Keratinocyte (primary cell): Measurements from ENCODE around the gene DNAJB13. TPM values are rescaled to one million over a fixed set of nuclear protein-coding genes. Genes with fewer than 3 reads are reported as not detected.

Experiments
- DNase-seq: peaks from one replicate; pipeline ENCODE4 v3.0.0-alpha.2; 2011; ENCODE audit warnings: low read depth, missing footprints, low spot score
- FAIRE-seq: peaks from 2 replicates; lab custom pipeline; 2011; peaks lifted over from hg19 to GRCh38; lab: Jason Lieb, UNC
- H2AFZ ChIP-seq: 2 replicates; pipeline ENCODE4 v1.6.0; 2012; ENCODE audit warnings: low read length, control low read depth, inconsistent platforms; ENCODE audit not compliant: control insufficient read depth
- H3K27ac ChIP-seq: 2 replicates; pipeline ENCODE4 v1.5.1; 2011; ENCODE audit warnings: low read length; ENCODE audit not compliant: control insufficient read depth, insufficient read depth
- H3K27me3 ChIP-seq: 3 replicates; pipeline ENCODE4 v1.6.0; 2011; ENCODE audit warnings: low read length; ENCODE audit not compliant: control insufficient read depth, insufficient read depth; ENCODE audit errors: extremely low read depth
- H3K36me3 ChIP-seq, 2 experiments: 2 replicates in 1 of 2; 3 replicates in 1 of 2; pipeline ENCODE4 v1.5.1; 2011; ENCODE audit warnings: low read length in 2 of 2, mild to moderate bottlenecking in 1 of 2; ENCODE audit not compliant: control insufficient read depth in 2 of 2, insufficient read depth in 2 of 2; ENCODE audit errors: extremely low read depth in 1 of 2
- H3K4me1 ChIP-seq: 3 replicates; pipeline ENCODE4 v1.5.1; 2011; ENCODE audit warnings: low read length; ENCODE audit not compliant: control insufficient read depth, insufficient read depth; ENCODE audit errors: extremely low read depth
- H3K4me2 ChIP-seq: 3 replicates; pipeline ENCODE4 v1.6.0; 2011; ENCODE audit warnings: low read depth, low read length; ENCODE audit not compliant: control insufficient read depth, insufficient read depth; ENCODE audit errors: extremely low read depth
- H3K4me3 ChIP-seq, 3 experiments: fragments of 200-600 bp in 1 of 3; sonication (generic) in 1 of 3; 2 replicates in 2 of 3; 3 replicates in 1 of 3; pipeline ENCODE4 v1.5.1; 2011 to 2016; ENCODE audit warnings: low read length in 3 of 3, mild to moderate bottlenecking in 3 of 3, control low read depth in 2 of 3, inconsistent platforms in 1 of 3, low read depth in 1 of 3, mixed read lengths in 1 of 3, mixed run types in 1 of 3, moderate library complexity in 1 of 3; ENCODE audit not compliant: control insufficient read depth in 2 of 3, insufficient read depth in 2 of 3; ENCODE audit errors: extremely low read depth in 1 of 3
- H3K79me2 ChIP-seq: 2 replicates; pipeline ENCODE4 v1.6.0; 2012; ENCODE audit warnings: low read length; ENCODE audit not compliant: control insufficient read depth, insufficient read depth
- H3K9ac ChIP-seq: 3 replicates; pipeline ENCODE4 v1.6.0; 2011; ENCODE audit warnings: low read length; ENCODE audit not compliant: control insufficient read depth, insufficient read depth; ENCODE audit errors: extremely low read depth
- H3K9me1 ChIP-seq: 3 replicates; pipeline ENCODE4 v1.6.0; 2011; ENCODE audit warnings: low read length; ENCODE audit not compliant: control insufficient read depth, insufficient read depth; ENCODE audit errors: extremely low read depth
- H3K9me3 ChIP-seq: 2 replicates; pipeline ENCODE4 v1.5.1; 2012; ENCODE audit warnings: low read depth, low read length; ENCODE audit not compliant: control insufficient read depth
- H4K20me1 ChIP-seq: 3 replicates; pipeline ENCODE4 v1.6.0; 2011; ENCODE audit warnings: low read length; ENCODE audit not compliant: control insufficient read depth, insufficient read depth; ENCODE audit errors: extremely low read depth
- EZH2 ChIP-seq: IDR thresholded peaks from one replicate; pipeline ENCODE4 v1.6.1; 2012; ENCODE audit warnings: inconsistent platforms, mild to moderate bottlenecking, low read length, moderate library complexity
- dilution Hi-C: fragments of 300-500 bp; cut with MboI; formaldehyde crosslinking; loops from one replicate; pipeline ENCODE4 v1.7.0; 2020; ENCODE audit warnings: low sequenced_read_pairs; ENCODE audit not compliant: extremely low pct_ligation_motif_present
- polyA plus RNA-seq, 5 experiments: library from polyadenylated mRNA; depleted of rRNA in 3 of 5; stranded (reverse) in 3 of 5; stranded (forward) in 1 of 5; unstranded in 1 of 5; fragments of >200 nt; gene quantifications; 1 replicate in 1 of 5; 2 replicates in 3 of 5; 3 replicates in 1 of 5; pipeline versions ENCODE4 v1.2.1 to v1.2.3, GENCODE V29; 2011 to 2012; ENCODE audit warnings: missing spikeins in 2 of 5, low read depth in 1 of 5, low replicate concordance in 1 of 5
- TF ChIP-seq, protein P1 (sequence below), 3 experiments: IDR thresholded peaks in 1 of 3; conservative IDR thresholded peaks in 1 of 3; optimal IDR thresholded peaks in 1 of 3; 2 replicates in 2 of 3; 3 replicates in 1 of 3; pipeline versions ENCODE3 to v1.5.1; 2011; ENCODE audit warnings: low read length in 3 of 3, mild to moderate bottlenecking in 3 of 3, moderate library complexity in 2 of 3, control low read depth in 1 of 3, inconsistent platforms in 1 of 3; ENCODE audit not compliant: insufficient read depth in 2 of 3; ENCODE audit errors: extremely low read depth in 1 of 3

The DNAJB13 gene
- polyA plus RNA-seq, 1 donor (not counting 4 experiments of a cell fraction or from before 2014, with no cell fraction given): 0.09 TPM

DNA sequence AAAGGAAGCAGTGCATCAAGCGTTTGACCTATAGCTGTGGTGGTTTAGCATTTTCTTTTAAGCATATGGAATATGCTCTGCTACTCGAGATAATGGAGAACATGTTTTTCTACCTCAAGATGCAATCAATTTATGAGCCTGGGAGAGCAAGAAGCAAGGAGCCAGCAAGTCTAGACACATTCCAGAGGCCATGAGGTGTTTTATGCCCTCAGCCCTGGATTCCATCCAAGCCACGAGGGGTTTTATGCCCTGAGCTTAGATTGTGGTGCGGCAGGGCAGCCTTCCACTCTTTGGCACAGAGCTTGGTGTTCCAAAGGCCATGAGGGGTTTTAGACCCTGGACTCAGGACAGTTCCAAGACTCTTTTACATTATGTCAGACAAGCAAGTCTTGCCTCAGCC, 11.7 kb upstream of the DNAJB13 start:
- Histone ChIP-seq H3K9me1 (no peaks in the 10 kb centered on the region), H3K27ac (no peak overlapping the region), H3K4me1 (no peaks in the 10 kb centered on the region), H3K4me3 (no peak overlapping the region), H3K27me3 (no peaks in the 10 kb centered on the region), H4K20me1 (no peaks in the 10 kb centered on the region), H3K4me2 (no peak overlapping the region), H3K9ac (no peak overlapping the region), H3K9me3 (peaks cover 13% of the 10 kb centered on the region), H2AFZ (no peak overlapping the region), H3K79me2 (no peaks in the 10 kb centered on the region), H3K36me3 (no peaks in the 10 kb centered on the region)
- no peak for TF ChIP-seq EZH2
- TF ChIP-seq, protein P1, sequence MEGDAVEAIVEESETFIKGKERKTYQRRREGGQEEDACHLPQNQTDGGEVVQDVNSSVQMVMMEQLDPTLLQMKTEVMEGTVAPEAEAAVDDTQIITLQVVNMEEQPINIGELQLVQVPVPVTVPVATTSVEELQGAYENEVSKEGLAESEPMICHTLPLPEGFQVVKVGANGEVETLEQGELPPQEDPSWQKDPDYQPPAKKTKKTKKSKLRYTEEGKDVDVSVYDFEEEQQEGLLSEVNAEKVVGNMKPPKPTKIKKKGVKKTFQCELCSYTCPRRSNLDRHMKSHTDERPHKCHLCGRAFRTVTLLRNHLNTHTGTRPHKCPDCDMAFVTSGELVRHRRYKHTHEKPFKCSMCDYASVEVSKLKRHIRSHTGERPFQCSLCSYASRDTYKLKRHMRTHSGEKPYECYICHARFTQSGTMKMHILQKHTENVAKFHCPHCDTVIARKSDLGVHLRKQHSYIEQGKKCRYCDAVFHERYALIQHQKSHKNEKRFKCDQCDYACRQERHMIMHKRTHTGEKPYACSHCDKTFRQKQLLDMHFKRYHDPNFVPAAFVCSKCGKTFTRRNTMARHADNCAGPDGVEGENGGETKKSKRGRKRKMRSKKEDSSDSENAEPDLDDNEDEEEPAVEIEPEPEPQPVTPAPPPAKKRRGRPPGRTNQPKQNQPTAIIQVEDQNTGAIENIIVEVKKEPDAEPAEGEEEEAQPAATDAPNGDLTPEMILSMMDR (optimal IDR thresholded peaks at IDR 0.05 in 1 of 3, IDR thresholded peaks at IDR 0.05 in 1 of 3, conservative IDR thresholded peaks at IDR 0.05 in 1 of 3; ENCODE audit: extremely low read depth in 1 of 3, insufficient read depth in 2 of 3, low read length in 3 of 3): no peak
- FAIRE-seq (no peak), DNase-seq (no peak)
- dilution Hi-C loops: no loop called here

DNA sequence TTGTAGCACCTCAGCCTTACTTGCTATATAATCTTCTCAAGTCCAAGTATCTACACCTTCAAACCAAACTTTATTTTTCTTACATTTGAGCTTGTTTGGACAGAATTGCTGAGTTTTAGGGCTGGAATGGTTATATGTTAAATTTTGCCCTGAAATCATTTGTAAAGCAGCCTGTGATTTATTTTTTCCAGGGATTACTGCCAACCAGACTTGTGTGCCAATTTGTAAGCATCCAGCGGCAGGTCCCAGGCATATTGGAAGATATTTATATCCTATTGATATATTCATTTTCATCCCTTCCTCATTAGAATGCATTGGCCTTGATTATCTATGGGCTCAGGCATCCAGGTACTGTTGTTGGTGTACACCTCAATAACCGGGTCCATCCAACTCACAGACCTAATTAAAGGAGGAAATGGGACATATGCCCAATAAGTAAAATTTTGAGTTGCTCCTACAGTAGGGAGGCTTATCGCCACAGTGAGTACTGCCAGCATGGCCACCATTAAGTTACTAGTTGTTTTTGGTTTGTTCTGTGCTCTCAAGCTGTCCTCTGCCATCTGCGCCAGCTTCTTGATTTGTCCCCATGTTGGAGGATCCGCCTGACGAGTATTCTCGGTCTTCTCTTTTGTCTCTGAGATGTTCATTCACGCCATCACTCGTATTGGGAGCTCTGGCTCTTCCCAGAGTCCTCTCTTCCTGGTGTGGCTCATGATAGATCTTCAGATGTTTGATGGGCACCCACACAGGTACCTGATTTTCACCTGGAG, 9.8 kb upstream of the DNAJB13 start:
- Histone ChIP-seq H3K27me3 (no peaks in the 10 kb centered on the region), H3K36me3 (no peaks in the 10 kb centered on the region), H3K27ac (no peak overlapping the region), H4K20me1 (no peaks in the 10 kb centered on the region), H3K4me3 (no peak overlapping the region), H3K4me2 (no peak overlapping the region), H3K79me2 (no peaks in the 10 kb centered on the region), H3K9ac (no peak overlapping the region), H3K4me1 (no peaks in the 10 kb centered on the region), H2AFZ (no peak overlapping the region), H3K9me1 (no peaks in the 10 kb centered on the region), H3K9me3 (peaks cover 13% of the 10 kb centered on the region)
- DNase-seq (no peak), FAIRE-seq (no peak)
- TF ChIP-seq EZH2: no peak
- TF ChIP-seq, protein P1 (optimal IDR thresholded peaks at IDR 0.05 in 1 of 3, IDR thresholded peaks at IDR 0.05 in 1 of 3, conservative IDR thresholded peaks at IDR 0.05 in 1 of 3; ENCODE audit: extremely low read depth in 1 of 3, insufficient read depth in 2 of 3, low read length in 3 of 3): no peak
- dilution Hi-C loops: no loop called here
